Omental fat pad (tissue), 4 donors: Measurements from ENCODE around the gene ALK. TPM values are rescaled to one million over a fixed set of nuclear protein-coding genes. Genes with fewer than 3 reads are reported as not detected.

Source experiments
- ATAC-seq: fragments of 150-250 bp; one replicate; pipeline ENCODE4 v1.9.1; 2016; ENCODE audit warnings: mild to moderate bottlenecking, moderate library complexity; ENCODE audit not compliant: low FRiP score
- DNase-seq: peaks from one replicate; pipeline ENCODE4 v3.0.0-alpha.2; 2019; ENCODE audit warnings: low spot score
- CTCF ChIP-seq, 3 donors: fragments of 450-650 bp; IDR thresholded peaks; one replicate each; pipeline ENCODE4 v1.5.1; 2016 to 2017; ENCODE audit warnings: antibody characterized with exemption in 3 of 3, mild to moderate bottlenecking in 3 of 3, moderate library complexity in 2 of 3
- total RNA-seq, 4 donors: library from RNA; depleted of rRNA; stranded (reverse); fragments of >200 nt; gene quantifications; one replicate each; pipeline ENCODE4 v1.1.0, GENCODE V29; 2016

Gene ALK
- total RNA-seq, 4 donors from 2014 or later: 0.12 to 2.2 (median 0.44) TPM; not detected in 1

DNA sequence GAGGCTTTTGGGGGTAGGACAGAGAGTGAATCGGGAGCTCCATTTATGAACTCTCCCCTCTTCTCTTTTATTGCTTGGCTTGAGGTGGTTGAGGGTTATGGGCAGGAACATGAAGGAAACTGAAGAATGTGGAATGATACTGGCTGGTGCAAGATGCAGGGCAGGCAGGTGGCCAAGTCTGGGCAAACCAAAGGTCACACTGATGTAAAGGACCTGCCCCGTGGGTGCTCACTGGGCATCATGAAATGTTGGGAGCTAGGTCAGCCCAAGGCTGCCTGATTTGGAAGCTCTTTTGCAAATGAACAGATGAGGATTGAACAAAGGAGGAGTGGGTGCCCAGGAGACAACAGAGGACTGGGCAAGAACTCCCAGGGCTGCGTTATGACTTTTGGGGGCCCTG is 477.2 kb downstream of the ALK start:
- no peak for DNase-seq
- TF ChIP-seq CTCF (IDR thresholded peaks at IDR 0.05): no peak
- ATAC-seq: no peak

DNA sequence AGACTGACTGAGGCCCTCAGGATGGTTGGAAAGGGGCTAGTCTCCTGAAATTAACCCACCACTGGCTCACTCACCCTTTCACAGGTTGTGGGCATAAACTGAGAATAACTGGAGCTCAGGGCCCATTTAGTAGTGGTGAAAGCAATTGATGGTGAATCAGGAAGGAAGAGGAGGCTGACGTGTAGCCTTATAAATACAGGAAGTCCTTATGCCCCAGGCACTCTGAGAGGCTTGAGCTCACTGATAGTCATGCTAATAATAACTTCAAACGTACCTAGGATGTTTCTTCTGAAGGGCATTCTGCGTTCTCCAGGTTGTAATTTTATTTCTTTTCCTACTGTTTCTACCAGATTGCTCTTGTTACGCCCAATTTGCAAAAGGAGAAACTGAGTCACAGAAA is 477.8 kb downstream of the ALK start:
- TF ChIP-seq CTCF (IDR thresholded peaks at IDR 0.05): no peak
- no peak for ATAC-seq
- DNase-seq: no peak

- TF ChIP-seq CTCF (IDR thresholded peaks at IDR 0.05): no peak
- ATAC-seq (no peak), DNase-seq (no peak)
Measured at GRCh38 chr2:29443151-29443550, 478.2 kb downstream of the ALK start.

DNA sequence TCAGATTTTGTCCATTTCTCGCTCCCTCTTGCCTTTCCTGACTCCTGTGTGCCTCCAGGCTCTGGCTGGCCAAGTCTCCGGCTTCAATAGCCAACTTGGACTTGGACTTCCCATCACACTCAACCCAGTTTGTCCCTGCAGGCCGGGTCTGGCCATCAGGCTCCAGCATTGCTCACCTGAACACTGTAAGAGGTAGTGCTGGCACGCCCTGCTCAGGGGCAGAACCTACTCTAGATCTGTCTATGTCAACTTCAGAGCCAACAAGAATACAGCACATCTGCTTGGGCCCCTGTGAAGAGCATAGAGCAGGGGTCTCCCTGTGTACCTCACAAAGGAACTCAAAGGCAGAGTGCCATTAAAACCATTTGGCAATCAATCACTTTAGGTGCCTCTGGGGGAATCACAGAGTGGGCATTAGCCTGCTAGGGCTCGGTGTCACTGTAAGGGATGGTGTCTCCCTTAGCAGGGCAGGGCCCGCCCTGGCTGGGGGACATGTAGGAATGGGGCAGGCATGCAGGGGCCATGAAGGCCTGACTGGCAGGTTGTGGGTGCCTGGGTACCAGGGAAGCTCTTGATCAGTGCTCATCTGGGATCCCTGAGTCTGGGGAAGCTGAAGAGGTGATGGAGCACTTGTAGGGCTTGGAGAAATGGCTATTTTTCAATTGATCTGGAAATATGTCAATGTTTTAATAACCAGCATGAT is 480.3 kb downstream of the ALK start:
- no peak for ATAC-seq
- TF ChIP-seq CTCF (IDR thresholded peaks at IDR 0.05): no peak
- no peak for DNase-seq

GRCh38 chr2:29433920-29434319 is 487.5 kb downstream of the ALK start:
- ATAC-seq (no peak), DNase-seq (no peak)
- TF ChIP-seq CTCF (IDR thresholded peaks at IDR 0.05): no peak

DNA sequence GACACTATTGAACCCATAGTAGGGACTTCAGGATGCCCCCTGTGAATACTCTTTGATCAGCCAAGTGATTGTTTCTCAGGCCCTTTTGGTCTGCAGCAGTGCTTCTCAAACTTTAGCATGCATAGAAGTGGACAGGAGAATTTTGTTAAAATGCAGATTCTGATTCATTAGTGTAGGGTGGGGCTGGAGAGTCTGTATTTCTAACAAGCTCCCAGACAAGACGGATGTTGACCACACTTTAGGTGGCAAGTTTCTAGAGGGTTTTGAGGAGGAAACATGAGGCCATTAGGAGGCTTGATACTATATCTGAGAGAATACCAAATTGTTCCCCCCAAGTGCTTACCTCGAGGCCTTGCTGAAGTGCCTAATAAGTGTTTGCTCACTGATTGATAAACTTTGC is 488.3 kb downstream of the ALK start:
- ATAC-seq (no peak), DNase-seq (no peak)
- no peak for TF ChIP-seq CTCF (IDR thresholded peaks at IDR 0.05)

DNA sequence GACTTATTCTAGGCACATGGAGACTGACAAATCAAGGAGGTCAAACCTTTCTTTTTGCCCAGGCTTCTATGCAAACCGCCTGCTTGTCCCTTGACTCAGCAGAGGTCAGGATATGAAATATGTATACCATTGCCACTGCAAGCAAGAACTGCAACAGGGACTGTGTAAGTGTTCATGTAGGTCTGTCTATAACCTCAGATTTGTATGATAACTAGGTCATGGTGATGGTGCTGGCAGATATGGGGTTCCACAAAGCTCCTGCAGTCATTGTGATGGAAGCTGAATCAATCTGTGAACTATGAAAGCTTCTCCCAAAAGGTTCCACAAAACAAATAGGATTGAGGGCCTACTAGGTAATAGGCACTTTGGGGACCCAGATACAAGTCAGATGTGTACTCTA is 489.9 kb downstream of the ALK start:
- TF ChIP-seq CTCF (IDR thresholded peaks at IDR 0.05): no peak
- no peak for ATAC-seq
- DNase-seq: no peak
